ENCODE data around the gene CCDC57.

Gene CCDC57

GRCh38 chr17:82080048-82080788 lies 132.4 kb downstream of the CCDC57 start:
- Histone ChIP-seq H3K36me3 (ENCODE audit: control insufficient read depth in 1 of 2, insufficient read depth in 2 of 2, low read length in 2 of 2) (peaks cover 23 to 71% of the 10 kb centered on the region in 2 donors), H3K9ac (ENCODE audit: low read depth in 1 of 2, low read length in 2 of 2) (no peak overlapping the region), H3K9me3 (ENCODE audit: control insufficient read depth in 1 of 2, low read length in 2 of 2) (no peaks in the 10 kb centered on the region), H3K4me1 (ENCODE audit: control insufficient read depth in 1 of 2, insufficient read depth in 2 of 2, low read length in 2 of 2) (no peaks in the 10 kb centered on the region), H3K4me3 (ENCODE audit: low read depth in 1 of 2, low read length in 2 of 2) (no peak overlapping the region), H3K27ac (ENCODE audit: low read depth, low read length) (no peak overlapping the region), H3K27me3 (ENCODE audit: control insufficient read depth in 1 of 2, insufficient read depth in 2 of 2, low read length in 2 of 2) (no peaks in the 10 kb centered on the region)

DNA sequence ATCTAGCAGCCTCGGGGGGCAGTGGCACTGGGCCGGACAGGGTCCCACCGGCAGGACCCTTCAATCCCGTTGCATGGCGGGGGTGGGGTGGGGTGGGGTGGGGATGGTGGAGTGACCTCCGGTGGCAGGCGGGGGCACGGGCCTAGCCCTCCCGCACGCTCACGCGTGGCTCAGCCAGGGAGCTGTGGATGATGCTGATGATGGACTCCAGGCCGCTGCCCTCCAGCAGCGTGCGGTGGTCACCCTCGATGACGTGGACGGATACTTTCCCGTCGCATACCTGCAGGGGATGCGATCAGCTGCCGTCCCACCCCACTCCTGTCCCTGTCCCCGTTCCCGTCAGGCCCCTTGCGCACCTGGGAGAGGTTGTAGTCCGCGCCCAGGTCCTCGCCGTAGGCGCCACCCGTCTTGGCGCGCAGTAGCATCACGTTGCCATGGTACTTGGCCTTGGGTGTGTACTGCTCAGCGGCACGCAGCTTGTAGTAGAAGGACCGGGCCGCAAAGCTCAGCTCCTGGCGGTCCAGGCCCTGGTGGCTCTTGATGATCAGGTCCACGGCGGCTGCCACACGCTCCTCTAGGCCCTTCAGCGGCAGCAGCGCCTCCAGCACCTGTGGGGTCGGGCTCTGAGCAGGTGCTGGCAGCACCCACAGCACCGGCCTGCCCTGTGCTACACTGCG lies 133.5 kb downstream of the CCDC57 start:
- Histone ChIP-seq H3K27ac (ENCODE audit: low read depth, low read length) (no peak overlapping the region), H3K9ac (ENCODE audit: low read depth in 1 of 2, low read length in 2 of 2) (no peak overlapping the region), H3K9me3 (ENCODE audit: control insufficient read depth in 1 of 2, low read length in 2 of 2) (no peaks in the 10 kb centered on the region), H3K4me1 (ENCODE audit: control insufficient read depth in 1 of 2, insufficient read depth in 2 of 2, low read length in 2 of 2) (no peaks in the 10 kb centered on the region), H3K4me3 (ENCODE audit: low read depth in 1 of 2, low read length in 2 of 2) (no peak overlapping the region), H3K36me3 (ENCODE audit: control insufficient read depth in 1 of 2, insufficient read depth in 2 of 2, low read length in 2 of 2) (peaks cover 23 to 61% of the 10 kb centered on the region in 2 donors), H3K27me3 (ENCODE audit: control insufficient read depth in 1 of 2, insufficient read depth in 2 of 2, low read length in 2 of 2) (no peaks in the 10 kb centered on the region)

DNA sequence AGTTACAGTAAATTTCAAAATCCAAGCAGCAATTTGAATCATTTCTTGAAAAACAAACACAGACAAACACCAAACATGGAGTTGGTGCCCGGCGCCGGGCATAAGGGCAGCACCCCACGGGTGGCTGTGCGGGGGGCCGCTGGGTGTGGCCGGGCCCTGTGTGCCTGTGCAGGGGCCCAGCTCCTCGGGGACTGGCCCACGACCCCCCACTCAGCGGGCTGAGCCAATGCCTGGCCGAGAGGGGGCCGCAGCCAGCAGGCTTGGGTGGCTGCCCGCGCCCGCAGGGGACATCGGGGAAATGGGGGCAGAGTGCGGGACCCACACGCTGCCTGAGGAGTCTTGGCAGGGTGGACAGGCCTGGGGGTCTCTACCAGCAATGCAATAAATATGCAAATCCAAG lies 134.2 kb downstream of the CCDC57 start:
- Histone ChIP-seq H3K9ac (ENCODE audit: low read depth in 1 of 2, low read length in 2 of 2) (no peak overlapping the region), H3K27me3 (ENCODE audit: control insufficient read depth in 1 of 2, insufficient read depth in 2 of 2, low read length in 2 of 2) (no peaks in the 10 kb centered on the region), H3K27ac (ENCODE audit: low read depth, low read length) (no peak overlapping the region), H3K4me1 (ENCODE audit: control insufficient read depth in 1 of 2, insufficient read depth in 2 of 2, low read length in 2 of 2) (no peaks in the 10 kb centered on the region), H3K36me3 (ENCODE audit: control insufficient read depth in 1 of 2, insufficient read depth in 2 of 2, low read length in 2 of 2) (peaks cover 23 to 54% of the 10 kb centered on the region in 2 donors), H3K4me3 (ENCODE audit: low read depth in 1 of 2, low read length in 2 of 2) (no peak overlapping the region), H3K9me3 (ENCODE audit: control insufficient read depth in 1 of 2, low read length in 2 of 2) (no peaks in the 10 kb centered on the region)

GRCh38 chr17:82077617-82078358 lies 134.9 kb downstream of the CCDC57 start:
- H3K4me1 ChIP-seq (ENCODE audit: control insufficient read depth in 1 of 2, insufficient read depth in 2 of 2, low read length in 2 of 2), result no peaks in the 10 kb centered on the region
- no peak overlapping the region for H3K27ac ChIP-seq (ENCODE audit: low read depth, low read length)
- no peaks in the 10 kb centered on the region for H3K27me3 ChIP-seq (ENCODE audit: control insufficient read depth in 1 of 2, insufficient read depth in 2 of 2, low read length in 2 of 2)
- peaks cover 19 to 47% of the 10 kb centered on the region in 2 donors for H3K36me3 ChIP-seq (ENCODE audit: control insufficient read depth in 1 of 2, insufficient read depth in 2 of 2, low read length in 2 of 2)
- no peak overlapping the region for H3K9ac ChIP-seq (ENCODE audit: low read depth in 1 of 2, low read length in 2 of 2)
- no peak overlapping the region for H3K4me3 ChIP-seq (ENCODE audit: low read depth in 1 of 2, low read length in 2 of 2)
- no peaks in the 10 kb centered on the region for H3K9me3 ChIP-seq (ENCODE audit: control insufficient read depth in 1 of 2, low read length in 2 of 2)

DNA sequence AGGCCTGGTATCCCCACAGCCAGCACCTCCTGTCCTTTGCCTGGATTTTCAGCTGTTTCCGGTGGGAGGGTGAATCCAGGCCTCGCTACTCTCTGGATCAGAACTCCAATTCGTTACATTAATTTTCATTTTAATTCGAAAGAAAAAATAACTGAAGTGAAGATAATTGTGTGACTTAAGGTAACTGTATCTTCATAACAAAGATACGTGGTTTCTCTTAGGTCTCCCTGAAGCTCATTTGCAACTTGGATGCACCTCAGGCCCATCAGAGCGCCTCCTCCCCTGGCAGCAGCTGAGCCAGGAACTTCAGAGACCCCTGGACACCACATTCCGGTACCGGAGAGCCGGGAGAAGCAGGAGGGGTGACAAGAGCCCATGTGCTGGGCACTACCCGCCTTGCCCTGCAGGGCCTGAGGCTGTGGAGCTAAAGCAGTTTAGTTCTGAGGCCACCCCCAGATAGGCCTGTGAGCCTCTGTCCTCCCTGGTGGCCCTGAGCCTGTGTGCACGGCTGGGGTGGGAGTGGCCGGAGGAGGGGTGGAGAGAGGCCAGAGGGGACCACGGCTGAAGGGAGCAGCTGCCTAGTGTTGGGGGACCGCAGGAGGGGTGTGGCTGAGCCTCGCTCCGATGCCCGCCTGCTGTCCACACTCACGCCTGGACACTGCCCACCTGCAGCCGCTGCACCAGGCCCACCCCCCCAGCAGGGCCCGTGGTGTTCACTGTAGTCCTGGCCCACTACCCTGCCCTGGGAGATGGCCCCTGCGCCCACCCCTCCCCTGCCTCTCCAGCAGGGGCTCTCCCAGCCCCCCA lies 135.7 kb downstream of the CCDC57 start:
- H3K4me3 ChIP-seq (ENCODE audit: low read depth in 1 of 2, low read length in 2 of 2), result no peak overlapping the region
- no peaks in the 10 kb centered on the region for H3K9me3 ChIP-seq (ENCODE audit: control insufficient read depth in 1 of 2, low read length in 2 of 2)
- no peaks in the 10 kb centered on the region for H3K4me1 ChIP-seq (ENCODE audit: control insufficient read depth in 1 of 2, insufficient read depth in 2 of 2, low read length in 2 of 2)
- peaks cover 16 to 39% of the 10 kb centered on the region in 2 donors for H3K36me3 ChIP-seq (ENCODE audit: control insufficient read depth in 1 of 2, insufficient read depth in 2 of 2, low read length in 2 of 2)
- no peak overlapping the region for H3K9ac ChIP-seq (ENCODE audit: low read depth in 1 of 2, low read length in 2 of 2)
- no peak overlapping the region for H3K27ac ChIP-seq (ENCODE audit: low read depth, low read length)
- H3K27me3 ChIP-seq (ENCODE audit: control insufficient read depth in 1 of 2, insufficient read depth in 2 of 2, low read length in 2 of 2), result no peaks in the 10 kb centered on the region

GRCh38 chr17:82076018-82076784 lies 136.4 kb downstream of the CCDC57 start:
- Histone ChIP-seq H3K36me3 (ENCODE audit: control insufficient read depth in 1 of 2, insufficient read depth in 2 of 2, low read length in 2 of 2) (peaks cover 12 to 33% of the 10 kb centered on the region in 2 donors), H3K27ac (ENCODE audit: low read depth, low read length) (no peak overlapping the region), H3K27me3 (ENCODE audit: control insufficient read depth in 1 of 2, insufficient read depth in 2 of 2, low read length in 2 of 2) (no peaks in the 10 kb centered on the region), H3K9ac (ENCODE audit: low read depth in 1 of 2, low read length in 2 of 2) (no peak overlapping the region), H3K4me1 (ENCODE audit: control insufficient read depth in 1 of 2, insufficient read depth in 2 of 2, low read length in 2 of 2) (no peaks in the 10 kb centered on the region), H3K9me3 (ENCODE audit: control insufficient read depth in 1 of 2, low read length in 2 of 2) (no peaks in the 10 kb centered on the region), H3K4me3 (ENCODE audit: low read depth in 1 of 2, low read length in 2 of 2) (no peak overlapping the region)

DNA sequence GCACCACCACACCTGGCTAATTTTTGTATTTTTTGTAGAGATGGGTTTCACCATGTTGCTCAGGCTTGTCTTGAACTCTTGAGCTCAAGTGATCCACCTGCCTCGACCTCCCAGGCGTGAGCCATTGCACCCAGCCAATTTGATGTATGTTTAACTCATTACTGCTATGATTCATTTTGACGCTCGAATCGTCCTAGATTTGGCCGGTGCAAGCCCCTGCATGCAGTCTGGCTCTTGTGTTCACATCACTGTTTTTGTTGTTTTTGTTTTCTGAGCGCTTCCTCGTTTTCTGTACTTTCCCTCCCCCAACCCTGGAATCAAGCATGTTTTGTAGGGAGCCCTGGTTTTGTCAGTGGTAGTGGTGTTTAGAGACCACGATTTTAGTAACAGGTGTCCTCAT lies 139.2 kb downstream of the CCDC57 start:
- no peaks in the 10 kb centered on the region for H3K4me1 ChIP-seq (ENCODE audit: control insufficient read depth in 1 of 2, insufficient read depth in 2 of 2, low read length in 2 of 2)
- no peak overlapping the region for H3K4me3 ChIP-seq (ENCODE audit: low read depth in 1 of 2, low read length in 2 of 2)
- H3K9ac ChIP-seq (ENCODE audit: low read depth in 1 of 2, low read length in 2 of 2), result no peak overlapping the region
- peaks cover 0 to 8% of the 10 kb centered on the region in 2 donors for H3K36me3 ChIP-seq (ENCODE audit: control insufficient read depth in 1 of 2, insufficient read depth in 2 of 2, low read length in 2 of 2)
- no peak overlapping the region for H3K27ac ChIP-seq (ENCODE audit: low read depth, low read length)
- no peaks in the 10 kb centered on the region for H3K9me3 ChIP-seq (ENCODE audit: control insufficient read depth in 1 of 2, low read length in 2 of 2)
- no peaks in the 10 kb centered on the region for H3K27me3 ChIP-seq (ENCODE audit: control insufficient read depth in 1 of 2, insufficient read depth in 2 of 2, low read length in 2 of 2)

- H3K4me3 ChIP-seq (ENCODE audit: low read depth in 1 of 2, low read length in 2 of 2), result no peak overlapping the region
- H3K9me3 ChIP-seq (ENCODE audit: control insufficient read depth in 1 of 2, low read length in 2 of 2), result no peaks in the 10 kb centered on the region
- H3K4me1 ChIP-seq (ENCODE audit: control insufficient read depth in 1 of 2, insufficient read depth in 2 of 2, low read length in 2 of 2), result no peaks in the 10 kb centered on the region
- H3K27ac ChIP-seq (ENCODE audit: low read depth, low read length), result no peak overlapping the region
- peaks cover 0 to 2% of the 10 kb centered on the region in 2 donors for H3K36me3 ChIP-seq (ENCODE audit: control insufficient read depth in 1 of 2, insufficient read depth in 2 of 2, low read length in 2 of 2)
- no peak overlapping the region for H3K9ac ChIP-seq (ENCODE audit: low read depth in 1 of 2, low read length in 2 of 2)
- H3K27me3 ChIP-seq (ENCODE audit: control insufficient read depth in 1 of 2, insufficient read depth in 2 of 2, low read length in 2 of 2), result no peaks in the 10 kb centered on the region
Measured at GRCh38 chr17:82072827-82073226, 139.8 kb downstream of the CCDC57 start.

- H3K4me1 ChIP-seq (ENCODE audit: control insufficient read depth in 1 of 2, insufficient read depth in 2 of 2, low read length in 2 of 2), result peaks cover 0 to 6% of the 10 kb centered on the region in 2 donors
- no peaks in the 10 kb centered on the region for H3K36me3 ChIP-seq (ENCODE audit: control insufficient read depth in 1 of 2, insufficient read depth in 2 of 2, low read length in 2 of 2)
- no peak overlapping the region for H3K4me3 ChIP-seq (ENCODE audit: low read depth in 1 of 2, low read length in 2 of 2)
- H3K9ac ChIP-seq (ENCODE audit: low read depth in 1 of 2, low read length in 2 of 2), result no peak overlapping the region
- no peaks in the 10 kb centered on the region for H3K27me3 ChIP-seq (ENCODE audit: control insufficient read depth in 1 of 2, insufficient read depth in 2 of 2, low read length in 2 of 2)
- H3K27ac ChIP-seq (ENCODE audit: low read depth, low read length), result no peak overlapping the region
- no peaks in the 10 kb centered on the region for H3K9me3 ChIP-seq (ENCODE audit: control insufficient read depth in 1 of 2, low read length in 2 of 2)
Measured at GRCh38 chr17:82070611-82071010, 142.0 kb downstream of the CCDC57 start.

All from duodenal mucosa (tissue), 2 donors.